NOMO-1 (cell line): ENCODE measurements around the gene SPTA1.

Experiments
- DNase-seq, 2 experiments: peaks; one replicate each; lab custom pipeline; 2025; ENCODE audit not compliant: unreplicated experiment in 2 of 2; lab: John Stamatoyannopoulos, UW

The SPTA1 gene

DNA sequence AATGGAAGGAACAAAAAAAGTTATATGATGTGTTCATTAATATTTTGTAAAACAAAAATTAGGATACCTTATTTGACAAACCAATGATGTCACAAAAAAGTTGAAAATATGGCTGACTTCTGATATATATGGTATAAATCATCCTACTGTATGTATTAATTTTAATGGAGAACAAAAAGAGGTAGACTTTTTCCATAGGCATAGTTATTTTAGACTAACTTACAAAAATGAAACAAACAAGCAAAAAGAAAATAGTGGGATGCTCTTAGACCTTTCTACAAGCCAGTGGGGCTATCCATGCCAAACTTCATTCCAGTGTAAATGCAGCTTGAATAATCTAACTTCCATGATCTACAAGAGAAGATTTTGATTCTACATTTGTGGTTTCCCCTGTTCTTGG, 522 bp upstream of the SPTA1 start:
- DNase-seq = no peak

DNA sequence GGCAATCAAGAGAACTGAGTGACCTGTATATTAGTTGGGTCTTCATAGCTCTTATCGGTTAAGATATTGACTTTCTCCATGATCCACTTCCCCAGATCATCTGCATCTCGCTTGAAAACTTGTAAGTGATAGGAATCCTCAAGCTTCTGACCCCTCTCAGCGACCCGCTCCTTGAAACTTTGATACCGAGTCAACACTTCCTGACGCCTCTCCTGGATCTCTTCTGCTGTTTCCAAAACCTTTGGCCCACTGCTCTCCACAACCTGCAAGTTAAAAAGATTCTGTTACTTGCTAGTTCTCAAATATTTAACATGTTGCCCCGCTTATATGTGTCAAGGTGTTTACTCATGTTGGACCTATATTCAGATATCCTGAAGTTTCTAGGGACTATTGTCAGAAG, 1.4 kb downstream of the SPTA1 start:
- DNase-seq = no peak

DNA sequence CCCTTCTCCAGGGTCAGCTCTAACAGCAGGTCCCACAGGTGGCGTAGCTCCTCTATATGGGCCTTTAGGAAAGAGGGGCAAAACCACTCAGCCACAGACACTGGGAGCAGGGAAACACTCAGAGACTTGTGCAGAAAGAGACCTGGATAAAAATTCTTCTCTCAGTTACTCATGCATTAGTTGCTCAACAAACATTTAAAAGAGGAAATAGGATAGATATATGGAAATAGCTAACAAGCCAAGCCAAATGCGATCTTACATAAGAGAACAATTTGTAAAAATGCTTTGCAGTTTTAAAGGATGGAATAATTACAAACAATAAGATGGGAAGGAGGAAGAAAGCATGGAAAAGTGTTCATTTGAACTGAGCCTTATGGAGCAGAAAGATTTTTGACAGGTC, 4.9 kb downstream of the SPTA1 start:
- peak; percentile 10 to 72 for DNase-seq

DNA sequence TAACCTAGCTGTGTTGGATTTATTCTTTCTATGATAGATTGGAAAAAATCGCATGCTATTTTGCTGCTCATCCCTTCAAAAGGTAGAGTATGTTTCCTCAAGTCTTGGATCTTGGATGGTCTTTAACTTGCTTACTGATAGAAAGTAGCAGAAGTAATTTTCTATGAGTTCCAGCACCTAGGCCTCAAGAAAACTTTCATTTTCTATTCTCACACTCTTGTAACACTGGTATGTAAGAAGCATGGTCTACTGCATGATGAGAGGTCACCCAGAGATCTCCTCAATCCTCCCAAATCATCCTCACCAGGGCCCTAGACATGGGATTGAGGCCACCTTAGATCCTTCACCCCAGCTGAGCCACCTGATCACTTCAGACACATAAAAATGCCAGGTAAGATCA, 7.2 kb downstream of the SPTA1 start:
- DNase-seq = no peak

GRCh38 chr1:158675563-158676323, 10.8 kb downstream of the SPTA1 start:
- no peak for DNase-seq

DNA sequence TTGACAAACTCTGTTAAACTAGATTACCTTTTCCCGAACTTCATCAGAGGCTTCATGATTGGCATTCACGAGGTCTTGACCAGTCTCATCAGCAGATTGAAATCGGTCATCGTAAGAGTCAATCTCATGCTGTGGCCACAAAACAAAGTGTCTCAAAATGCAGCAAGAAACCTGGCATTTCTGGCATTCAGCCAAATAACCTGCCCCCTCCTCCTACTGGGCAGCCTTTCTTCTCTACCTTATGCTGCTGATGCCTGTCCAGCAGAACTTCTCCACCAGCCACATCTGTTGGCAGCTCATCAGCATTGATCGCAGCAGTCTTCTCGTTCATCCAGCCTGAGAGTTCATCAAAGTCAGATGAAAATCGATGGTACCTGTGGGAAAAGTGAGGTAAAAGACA, 12.2 kb downstream of the SPTA1 start:
- no peak for DNase-seq

- no peak for DNase-seq
These were observed 20.5 kb downstream of the SPTA1 start for GRCh38 chr1:158666037-158666436.

DNA sequence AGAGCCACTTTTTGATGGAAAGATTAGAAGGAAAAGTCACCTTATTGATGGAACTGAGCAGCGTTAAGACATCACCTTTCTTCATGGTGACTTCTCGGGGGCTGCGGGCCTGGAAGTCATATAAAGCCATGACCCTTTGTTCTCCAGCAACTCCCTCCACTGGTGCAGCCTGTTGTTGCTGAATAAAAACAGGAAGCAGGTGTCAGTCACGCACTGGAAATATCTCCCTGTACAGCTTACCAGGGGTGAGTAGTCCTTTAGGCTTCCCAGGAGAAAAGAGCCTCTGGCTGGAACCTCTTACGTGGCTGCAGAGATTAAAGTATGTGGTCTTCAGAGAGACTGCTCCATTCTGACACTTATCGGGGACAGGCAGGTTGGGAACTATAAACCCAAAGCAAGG, 31.9 kb downstream of the SPTA1 start:
- peak; percentile 15 to 54 for DNase-seq

- DNase-seq = peak in 1 of 2 experiments; percentile 74
These were observed 32.4 kb downstream of the SPTA1 start for GRCh38 chr1:158654086-158654485.

- DNase-seq = no peak
These were observed 33.7 kb downstream of the SPTA1 start for GRCh38 chr1:158652721-158653334.

DNA sequence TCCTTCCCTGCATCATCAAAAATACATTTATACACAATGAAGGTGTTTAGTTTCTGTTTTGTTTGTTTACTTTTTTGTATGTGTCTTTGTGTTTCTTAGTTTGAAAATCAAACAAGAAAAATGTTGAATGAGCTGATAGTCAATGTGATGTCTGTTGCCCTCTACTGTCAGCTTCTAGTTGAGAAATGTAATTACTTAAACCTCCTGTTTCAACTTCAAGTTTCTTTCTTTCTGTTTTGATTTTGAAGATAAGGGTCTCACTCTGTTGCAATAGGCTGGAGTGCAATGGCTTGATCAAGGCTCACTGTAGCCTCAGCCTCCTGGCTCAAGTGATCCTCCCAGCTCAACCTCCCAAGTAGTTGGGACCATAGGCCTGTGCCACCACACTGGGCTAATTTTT, 37.5 kb downstream of the SPTA1 start:
- peak in 1 of 2 experiments; percentile 13 for DNase-seq

- no peak for DNase-seq
These were observed 40.0 kb downstream of the SPTA1 start for GRCh38 chr1:158646465-158646864.

GRCh38 chr1:158644449-158644848, 42.1 kb downstream of the SPTA1 start:
- peak; percentile 76 to 90 for DNase-seq

GRCh38 chr1:158638904-158639303, 47.6 kb downstream of the SPTA1 start:
- DNase-seq = no peak

GRCh38 chr1:158638146-158638545, 48.4 kb downstream of the SPTA1 start:
- DNase-seq = no peak

- no peak for DNase-seq
These were observed 72.8 kb downstream of the SPTA1 start for GRCh38 chr1:158613764-158614163.

GRCh38 chr1:158611916-158612315, 74.6 kb downstream of the SPTA1 start:
- DNase-seq = no peak

GRCh38 chr1:158607296-158607695, 79.2 kb downstream of the SPTA1 start:
- no peak for DNase-seq

- no peak for DNase-seq
These were observed 81.5 kb downstream of the SPTA1 start, which contains the start of gene OR10Z1 for GRCh38 chr1:158604968-158605367. Gene OR10Z1 (plus strand): TSS chr1:158605268. CDS start chr1:158606439, 1,171 bp downstream.

DNA sequence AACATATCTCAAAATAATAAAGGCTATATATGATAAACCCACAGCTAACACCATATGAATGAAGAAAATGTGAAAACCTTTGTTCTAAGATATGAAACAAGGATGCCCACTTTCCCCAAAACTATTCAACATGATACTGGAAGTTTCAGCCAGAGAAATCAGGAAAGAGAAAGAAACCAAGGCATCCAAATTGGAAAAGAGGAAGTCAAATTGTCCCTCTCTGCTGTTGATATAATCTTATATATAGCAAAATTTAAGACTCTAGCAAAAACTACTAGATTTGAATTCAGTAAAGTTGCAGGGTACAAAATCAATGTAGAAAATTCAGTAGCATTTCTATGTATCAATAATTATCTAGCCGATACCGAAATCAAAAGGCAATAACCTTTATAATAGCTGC, 85.8 kb downstream of the SPTA1 start:
- DNase-seq = no peak

- no peak for DNase-seq
These were observed 99.6 kb downstream of the SPTA1 start for GRCh38 chr1:158586942-158587341.

- DNase-seq = no peak
These were observed 102.6 kb downstream of the SPTA1 start for GRCh38 chr1:158583962-158584361.
